OCI-LY3 (cell line): ENCODE results near the gene UPB1.

ENCODE experiments used
- EZH2phosphoT487 ChIP-seq: fragments of 200-600 bp; shearing (Covaris generic); IDR thresholded peaks from 2 replicates; pipeline ENCODE4 v1.6.1; 2018; ENCODE audit warnings: antibody characterized with exemption, mixed run types, low read depth
- TF ChIP-seq, protein P1 (sequence below): fragments of 200-600, 300-600 bp; sonication (generic); IDR thresholded peaks from 2 replicates; pipeline ENCODE4 v1.5.1; 2014; ENCODE audit warnings: antibody characterized with exemption, low read length, low read depth

DNA sequence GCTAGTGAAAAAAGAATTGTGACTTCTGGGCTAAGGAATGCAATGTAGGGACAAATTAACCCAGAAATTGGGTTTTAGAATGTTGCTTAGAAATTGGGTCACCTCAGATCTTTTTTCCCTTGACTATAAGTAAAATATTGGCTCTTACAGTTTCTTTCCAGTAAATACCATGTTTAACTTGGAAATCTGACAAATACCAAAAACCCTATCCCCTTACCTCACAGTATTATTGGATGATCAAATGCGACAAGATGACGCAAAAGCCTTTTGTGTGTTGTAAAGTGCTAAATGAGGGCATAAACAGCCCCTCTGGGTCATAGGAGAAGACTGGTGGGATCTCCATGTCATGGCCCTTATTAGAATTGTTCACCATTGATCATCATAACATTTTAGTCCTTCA lies 6.1 kb upstream of the UPB1 start:
- TF ChIP-seq, protein P1, sequence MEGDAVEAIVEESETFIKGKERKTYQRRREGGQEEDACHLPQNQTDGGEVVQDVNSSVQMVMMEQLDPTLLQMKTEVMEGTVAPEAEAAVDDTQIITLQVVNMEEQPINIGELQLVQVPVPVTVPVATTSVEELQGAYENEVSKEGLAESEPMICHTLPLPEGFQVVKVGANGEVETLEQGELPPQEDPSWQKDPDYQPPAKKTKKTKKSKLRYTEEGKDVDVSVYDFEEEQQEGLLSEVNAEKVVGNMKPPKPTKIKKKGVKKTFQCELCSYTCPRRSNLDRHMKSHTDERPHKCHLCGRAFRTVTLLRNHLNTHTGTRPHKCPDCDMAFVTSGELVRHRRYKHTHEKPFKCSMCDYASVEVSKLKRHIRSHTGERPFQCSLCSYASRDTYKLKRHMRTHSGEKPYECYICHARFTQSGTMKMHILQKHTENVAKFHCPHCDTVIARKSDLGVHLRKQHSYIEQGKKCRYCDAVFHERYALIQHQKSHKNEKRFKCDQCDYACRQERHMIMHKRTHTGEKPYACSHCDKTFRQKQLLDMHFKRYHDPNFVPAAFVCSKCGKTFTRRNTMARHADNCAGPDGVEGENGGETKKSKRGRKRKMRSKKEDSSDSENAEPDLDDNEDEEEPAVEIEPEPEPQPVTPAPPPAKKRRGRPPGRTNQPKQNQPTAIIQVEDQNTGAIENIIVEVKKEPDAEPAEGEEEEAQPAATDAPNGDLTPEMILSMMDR, result no peak
- no peak for TF ChIP-seq EZH2phosphoT487
